Mesenchymal stem cell (in vitro differentiated cells and primary cell): Measurements from ENCODE around the gene USP6NL.

Experiments used
- DNase-seq: peaks from one replicate; pipeline ENCODE4 v3.0.0-alpha.2; 2013
- H2AFZ ChIP-seq: one replicate; pipeline ENCODE4 v1.6.1; 2013; ENCODE audit warnings: low read depth, mild to moderate bottlenecking, control low read depth, inconsistent platforms, low read length, moderate library complexity
- H2AK5ac ChIP-seq: 2 replicates; pipeline ENCODE4 v1.6.1; 2013; ENCODE audit warnings: low read length, moderate library complexity, mild to moderate bottlenecking, inconsistent platforms; ENCODE audit not compliant: severe bottlenecking
- H2BK120ac ChIP-seq: one replicate; pipeline ENCODE4 v1.6.1; 2013; ENCODE audit warnings: low read depth, mild to moderate bottlenecking, inconsistent platforms, low read length, moderate library complexity
- H2BK12ac ChIP-seq, 2 experiments: one replicate each; pipeline ENCODE4 v1.6.1; 2013; ENCODE audit warnings: inconsistent platforms in 2 of 2, low read length in 2 of 2, mild to moderate bottlenecking in 2 of 2, moderate library complexity in 2 of 2, control low read depth in 1 of 2
- H2BK15ac ChIP-seq: one replicate; pipeline ENCODE4 v1.6.1; 2013; ENCODE audit warnings: mild to moderate bottlenecking, low read depth, inconsistent platforms; ENCODE audit not compliant: poor library complexity, severe bottlenecking
- H2BK5ac ChIP-seq: 2 replicates; pipeline ENCODE4 v1.6.1; 2013; ENCODE audit warnings: low read depth, mild to moderate bottlenecking, low read length, control low read depth, inconsistent platforms; ENCODE audit not compliant: poor library complexity, severe bottlenecking
- H3K14ac ChIP-seq, 2 experiments: one replicate each; pipeline ENCODE4 v1.6.1; 2013; ENCODE audit warnings: inconsistent platforms in 2 of 2, low read length in 2 of 2, control low read depth in 1 of 2, mild to moderate bottlenecking in 1 of 2, moderate library complexity in 1 of 2
- H3K18ac ChIP-seq, 2 experiments: one replicate each; pipeline ENCODE4 v1.6.1; 2013; ENCODE audit warnings: inconsistent platforms in 2 of 2, low read length in 2 of 2, control low read depth in 1 of 2, low read depth in 1 of 2, mild to moderate bottlenecking in 1 of 2
- H3K23ac ChIP-seq, 2 experiments: one replicate each; pipeline ENCODE4 v1.6.1; 2013; ENCODE audit warnings: inconsistent platforms in 2 of 2, low read length in 2 of 2, mild to moderate bottlenecking in 2 of 2, moderate library complexity in 2 of 2, control low read depth in 1 of 2
- H3K27ac ChIP-seq: 2 replicates; pipeline ENCODE4 v1.5.1; 2013; ENCODE audit warnings: mild to moderate bottlenecking, moderate library complexity, low read length, control low read depth, inconsistent platforms; ENCODE audit not compliant: poor library complexity, severe bottlenecking
- H3K27me3 ChIP-seq, 2 experiments: 2 replicates each; pipeline versions ENCODE4 v1.6.1 to v1.7.0; 2013; ENCODE audit warnings: low read length in 2 of 2, mild to moderate bottlenecking in 2 of 2, moderate library complexity in 2 of 2, control low read depth in 1 of 2, inconsistent platforms in 1 of 2; ENCODE audit not compliant: control insufficient read depth in 1 of 2, insufficient read depth in 1 of 2
- H3K36me3 ChIP-seq, 2 experiments: 2 replicates each; pipeline versions ENCODE4 v1.6.1 to v1.7.0; 2013; ENCODE audit warnings: low read length in 2 of 2, control low read depth in 1 of 2, inconsistent platforms in 1 of 2, low read depth in 1 of 2, mild to moderate bottlenecking in 1 of 2; ENCODE audit not compliant: insufficient read depth in 2 of 2, control insufficient read depth in 1 of 2
- H3K4ac ChIP-seq, 2 experiments: one replicate each; pipeline ENCODE4 v1.6.1; 2013; ENCODE audit warnings: inconsistent platforms in 2 of 2, low read length in 2 of 2, mild to moderate bottlenecking in 2 of 2, moderate library complexity in 2 of 2, control low read depth in 1 of 2, low read depth in 1 of 2
- H3K4me1 ChIP-seq: 2 replicates; pipeline ENCODE4 v1.6.1; 2013; ENCODE audit warnings: low read depth, low read length, control low read depth; ENCODE audit not compliant: control insufficient read depth, insufficient read depth
- H3K4me2 ChIP-seq: 2 replicates; pipeline ENCODE4 v1.6.1; 2013; ENCODE audit warnings: low read length, mild to moderate bottlenecking, inconsistent platforms; ENCODE audit not compliant: poor library complexity, severe bottlenecking
- H3K4me3 ChIP-seq, 2 experiments: 2 replicates each; pipeline versions ENCODE4 v1.5.1 to v1.7.0; 2013; ENCODE audit warnings: low read length in 2 of 2, mild to moderate bottlenecking in 2 of 2, control low read depth in 1 of 2, low read depth in 1 of 2; ENCODE audit not compliant: insufficient read depth in 1 of 2
- H3K79me1 ChIP-seq: replicated peaks from 2 replicates; pipeline ENCODE4 v1.6.1; 2013; ENCODE audit warnings: mild to moderate bottlenecking, control low read depth, low read length, inconsistent platforms; ENCODE audit not compliant: poor library complexity, severe bottlenecking
- H3K9ac ChIP-seq: 2 replicates; pipeline ENCODE4 v1.7.0; 2013; ENCODE audit warnings: mild to moderate bottlenecking, low read length, moderate library complexity
- H3K9me3 ChIP-seq: 2 replicates; pipeline ENCODE4 v1.7.0; 2013; ENCODE audit warnings: mild to moderate bottlenecking, low read length; ENCODE audit not compliant: control insufficient read depth
- H4K8ac ChIP-seq: one replicate; pipeline ENCODE4 v1.6.1; 2013; ENCODE audit warnings: inconsistent platforms, mild to moderate bottlenecking, low read length, moderate library complexity
- H4K91ac ChIP-seq: one replicate; pipeline ENCODE4 v1.6.1; 2013; ENCODE audit warnings: mild to moderate bottlenecking, low read length, inconsistent platforms
- WGBS: methylation state at CpG from one replicate; pipeline ENCODE4 v1.1.7; 2013; ENCODE audit warnings: mixed read lengths; 5-methylcytosine and 5-hydroxymethylcytosine counted together

Gene USP6NL

GRCh38 chr10:11530806-11531205 lies 80.6 kb downstream of the USP6NL start:
- Histone ChIP-seq H2BK12ac (no peak overlapping the region), H3K4me3 (no peak overlapping the region), H2AFZ (no peak overlapping the region), H2BK5ac (no peak overlapping the region), H3K4me2 (no peak overlapping the region), H3K23ac (no peak overlapping the region), H2AK5ac (no peak overlapping the region), H3K4ac (no peak overlapping the region), H3K36me3 (peaks cover 0 to 1% of the 10 kb centered on the region in 2 experiments), H3K14ac (no peak overlapping the region), H2BK120ac (no peak overlapping the region), H3K9me3 (no peaks in the 10 kb centered on the region), H2BK15ac (no peak overlapping the region), H3K4me1 (peaks cover 1% of the 10 kb centered on the region), H4K91ac (no peak overlapping the region), H3K9ac (no peak overlapping the region), H3K79me1 (peaks cover 29% of the 10 kb centered on the region), H3K27ac (no peak overlapping the region), H3K27me3 (no peaks in the 10 kb centered on the region), H3K18ac (no peak overlapping the region), H4K8ac (no peak overlapping the region)
- no peak for DNase-seq
- WGBS: 48% methylated on average over 3 of the region's 5 CpGs

DNA sequence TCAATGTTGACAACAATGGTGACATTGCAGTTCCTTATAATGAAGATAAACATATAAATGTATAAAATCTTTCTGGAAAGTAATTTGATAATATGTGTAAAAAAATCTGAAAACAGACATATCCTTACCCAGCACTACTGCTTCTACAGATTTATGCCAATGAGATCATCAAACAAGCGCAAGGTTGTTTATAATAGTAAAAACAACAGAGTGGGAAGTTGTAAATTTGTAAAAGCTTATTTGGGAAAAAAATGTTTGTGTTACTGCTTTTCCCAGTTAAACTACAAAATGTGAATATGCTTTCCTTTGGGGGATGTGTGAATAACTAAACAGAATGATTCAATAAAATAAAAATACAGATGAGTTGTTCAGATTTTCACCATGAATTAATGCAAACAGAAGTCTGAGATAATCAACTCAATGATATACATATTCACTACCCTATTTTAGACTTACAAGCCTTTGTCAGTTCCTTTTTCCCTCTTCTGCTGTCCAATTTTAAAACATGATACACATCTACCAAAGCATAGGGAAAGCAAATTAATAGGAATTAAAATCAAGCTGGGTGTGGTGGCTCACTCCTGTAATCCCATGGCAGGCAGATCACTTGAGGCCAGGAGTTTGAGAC lies 82.1 kb downstream of the USP6NL start:
- peaks cover 0 to 2% of the 10 kb centered on the region in 2 experiments for H3K36me3 ChIP-seq
- WGBS: 0% methylated on average over 1 of the region's 1 CpG
- no peak overlapping the region for H3K23ac ChIP-seq
- no peak overlapping the region for H2BK5ac ChIP-seq
- H3K18ac ChIP-seq: no peak overlapping the region
- H2AK5ac ChIP-seq: no peak overlapping the region
- no peak overlapping the region for H3K4me2 ChIP-seq
- H4K91ac ChIP-seq: no peak overlapping the region
- H3K27ac ChIP-seq: no peak overlapping the region
- no peak overlapping the region for H3K4me3 ChIP-seq
- H2BK120ac ChIP-seq: no peak overlapping the region
- no peak overlapping the region for H3K14ac ChIP-seq
- no peak overlapping the region for H3K9ac ChIP-seq
- no peak overlapping the region for H2BK15ac ChIP-seq
- peak; percentile 50 for DNase-seq
- no peak overlapping the region for H3K4ac ChIP-seq
- peaks cover 1% of the 10 kb centered on the region for H3K4me1 ChIP-seq
- H3K79me1 ChIP-seq: peaks cover 27% of the 10 kb centered on the region
- H4K8ac ChIP-seq: no peak overlapping the region
- H2AFZ ChIP-seq: no peak overlapping the region
- H3K27me3 ChIP-seq: no peaks in the 10 kb centered on the region
- no peak overlapping the region for H2BK12ac ChIP-seq
- H3K9me3 ChIP-seq: no peaks in the 10 kb centered on the region

GRCh38 chr10:11528286-11528685 lies 83.2 kb downstream of the USP6NL start:
- Histone ChIP-seq H2AK5ac (no peak overlapping the region), H3K9me3 (no peaks in the 10 kb centered on the region), H3K79me1 (peaks cover 21% of the 10 kb centered on the region), H3K14ac (no peak overlapping the region), H4K91ac (no peak overlapping the region), H2BK12ac (no peak overlapping the region), H3K18ac (no peak overlapping the region), H4K8ac (no peak overlapping the region), H2BK120ac (no peak overlapping the region), H3K9ac (peak overlapping the region; percentile 84), H3K23ac (no peak overlapping the region), H3K27ac (no peak overlapping the region), H3K4me1 (no peaks in the 10 kb centered on the region), H3K27me3 (no peaks in the 10 kb centered on the region), H3K4ac (no peak overlapping the region), H3K36me3 (peaks cover 0 to 2% of the 10 kb centered on the region in 2 experiments), H2BK5ac (no peak overlapping the region), H2BK15ac (no peak overlapping the region), H2AFZ (no peak overlapping the region), H3K4me3 (peak overlapping the region in 1 of 2 experiments; percentile 63), H3K4me2 (no peak overlapping the region)
- DNase-seq: no peak
- WGBS: 100% methylated on average over 3 of the region's 3 CpGs

GRCh38 chr10:11527691-11528255 lies 83.7 kb downstream of the USP6NL start:
- no peak overlapping the region for H3K4ac ChIP-seq
- H4K91ac ChIP-seq: no peak overlapping the region
- no peak overlapping the region for H3K23ac ChIP-seq
- H2AK5ac ChIP-seq: no peak overlapping the region
- DNase-seq: peak; percentile 61
- H2BK12ac ChIP-seq: no peak overlapping the region
- H3K14ac ChIP-seq: no peak overlapping the region
- H3K18ac ChIP-seq: no peak overlapping the region
- H4K8ac ChIP-seq: no peak overlapping the region
- peaks cover 0 to 2% of the 10 kb centered on the region in 2 experiments for H3K36me3 ChIP-seq
- H2BK120ac ChIP-seq: no peak overlapping the region
- no peaks in the 10 kb centered on the region for H3K27me3 ChIP-seq
- no peak overlapping the region for H2BK5ac ChIP-seq
- 86% methylated on average over 2 of the region's 4 CpGs for WGBS
- H2AFZ ChIP-seq: no peak overlapping the region
- peaks cover 21% of the 10 kb centered on the region for H3K79me1 ChIP-seq
- no peak overlapping the region for H2BK15ac ChIP-seq
- no peaks in the 10 kb centered on the region for H3K9me3 ChIP-seq
- H3K4me1 ChIP-seq: no peaks in the 10 kb centered on the region
- peak overlapping the region in 1 of 2 experiments; percentile 63 for H3K4me3 ChIP-seq
- H3K9ac ChIP-seq: peak overlapping the region; percentile 84
- H3K27ac ChIP-seq: no peak overlapping the region
- H3K4me2 ChIP-seq: no peak overlapping the region
